CD14-positive monocyte (primary cell): ENCODE measurements around the gene ITLN1. TPM values are rescaled to one million over a fixed set of nuclear protein-coding genes. Genes with fewer than 3 reads are reported as not detected.

ENCODE experiments used
- DNase-seq, 3 donors: peaks; one replicate each; pipeline ENCODE4 v3.0.0-alpha.2; 2011 to 2022
- H2AFZ ChIP-seq: 2 replicates; pipeline ENCODE4 v1.6.0; 2012; ENCODE audit warnings: mild to moderate bottlenecking, low read depth, low read length, inconsistent platforms; ENCODE audit not compliant: insufficient read depth, poor library complexity, severe bottlenecking
- H3K27ac ChIP-seq, 2 donors: 1 replicate in 1 of 2; 2 replicates in 1 of 2; pipeline ENCODE4 v1.5.1; 2012 to 2013; ENCODE audit warnings: low read length in 2 of 2, control low read depth in 1 of 2, inconsistent platforms in 1 of 2, low read depth in 1 of 2, mild to moderate bottlenecking in 1 of 2
- H3K27me3 ChIP-seq, 2 donors: one replicate each; pipeline versions ENCODE4 v1.6.0 to v1.6.1; 2011 to 2013; ENCODE audit warnings: low read length in 2 of 2; ENCODE audit not compliant: control insufficient read depth in 2 of 2, insufficient read depth in 2 of 2
- H3K36me3 ChIP-seq, 2 donors: replicated peaks in 1 of 2; 1 replicate in 1 of 2; 2 replicates in 1 of 2; pipeline versions ENCODE4 v1.5.1 to v1.6.1; 2012 to 2013; ENCODE audit warnings: low read length in 2 of 2, control low read depth in 1 of 2, inconsistent platforms in 1 of 2, mild to moderate bottlenecking in 1 of 2; ENCODE audit not compliant: insufficient read depth in 2 of 2, control insufficient read depth in 1 of 2
- H3K4me1 ChIP-seq, 2 donors: 1 replicate in 1 of 2; 2 replicates in 1 of 2; pipeline versions ENCODE4 v1.5.1 to v1.6.1; 2012 to 2013; ENCODE audit warnings: low read length in 2 of 2, control low read depth in 1 of 2, inconsistent platforms in 1 of 2, mild to moderate bottlenecking in 1 of 2, moderate library complexity in 1 of 2; ENCODE audit not compliant: insufficient read depth in 2 of 2, control insufficient read depth in 1 of 2
- H3K4me2 ChIP-seq: replicated peaks from 2 replicates; pipeline ENCODE3; 2012; ENCODE audit warnings: low read length, moderate library complexity, mild to moderate bottlenecking; ENCODE audit not compliant: poor library complexity, severe bottlenecking; ENCODE audit errors: extremely low read depth
- H3K4me3 ChIP-seq, 3 experiments: fragments of 200-600 bp in 1 of 3; sonication (generic) in 1 of 3; replicated peaks in 1 of 3; 1 replicate in 2 of 3; 2 replicates in 1 of 3; pipeline ENCODE4 v1.5.1; 2011 to 2013; ENCODE audit warnings: low read length in 3 of 3, mild to moderate bottlenecking in 3 of 3, control low read depth in 2 of 3, low read depth in 2 of 3, inconsistent platforms in 1 of 3, moderate library complexity in 1 of 3
- H3K79me2 ChIP-seq: 2 replicates; pipeline ENCODE4 v1.6.0; 2012; ENCODE audit warnings: mild to moderate bottlenecking, control low read depth, inconsistent platforms, low read length, moderate library complexity; ENCODE audit not compliant: insufficient read depth
- H3K9ac ChIP-seq: 2 replicates; pipeline ENCODE4 v1.6.0; 2017; ENCODE audit warnings: low read length, mild to moderate bottlenecking; ENCODE audit not compliant: insufficient read depth, poor library complexity, severe bottlenecking
- H3K9me3 ChIP-seq, 2 donors: replicated peaks in 1 of 2; 1 replicate in 1 of 2; 2 replicates in 1 of 2; pipeline versions ENCODE4 v1.5.1 to v1.6.1; 2012 to 2013; ENCODE audit warnings: low read length in 2 of 2, control low read depth in 1 of 2; ENCODE audit not compliant: control insufficient read depth in 1 of 2, insufficient read depth in 1 of 2
- H4K20me1 ChIP-seq: 2 replicates; pipeline ENCODE4 v1.6.0; 2012; ENCODE audit warnings: mild to moderate bottlenecking, low read length, control low read depth, moderate library complexity; ENCODE audit not compliant: insufficient read depth
- H3K27ac Mint-ChIP-seq, 7 donors: one replicate each; pipeline ENCODE4 v1.8.0; 2020; ENCODE audit warnings: mild to moderate bottlenecking in 7 of 7, mixed read lengths in 7 of 7, moderate library complexity in 6 of 7, inconsistent platforms in 2 of 7
- H3K27me3 Mint-ChIP-seq, 3 donors: one replicate each; pipeline ENCODE4 v1.8.0; 2021 to 2022; ENCODE audit warnings: low read depth in 3 of 3, mild to moderate bottlenecking in 3 of 3, mixed read lengths in 3 of 3, moderate library complexity in 3 of 3, inconsistent platforms in 1 of 3
- H3K36me3 Mint-ChIP-seq, 2 donors: one replicate each; pipeline ENCODE4 v1.8.0; 2020; ENCODE audit warnings: mixed read lengths in 2 of 2, inconsistent platforms in 1 of 2, mild to moderate bottlenecking in 1 of 2
- H3K4me1 Mint-ChIP-seq: one replicate; pipeline ENCODE4 v1.8.0; 2020; ENCODE audit warnings: mild to moderate bottlenecking, mixed read lengths
- H3K4me3 Mint-ChIP-seq, 2 donors: one replicate each; pipeline ENCODE4 v1.8.0; 2020; ENCODE audit warnings: mild to moderate bottlenecking in 2 of 2, mixed read lengths in 2 of 2, moderate library complexity in 1 of 2
- H3K9me3 Mint-ChIP-seq, 7 donors: one replicate each; pipeline ENCODE4 v1.8.0; 2020 to 2022; ENCODE audit warnings: mixed read lengths in 7 of 7, mild to moderate bottlenecking in 6 of 7, moderate library complexity in 6 of 7, inconsistent platforms in 2 of 7
- CTCF ChIP-seq: fragments of 200-600 bp; IDR thresholded peaks from one replicate; pipeline ENCODE4 v1.8.0; 2022; ENCODE audit warnings: antibody characterized with exemption, mild to moderate bottlenecking
- WGBS: methylation state at CpG from one replicate; pipeline ENCODE4 v1.1.5; 2013; ENCODE audit warnings: missing lambda C conversion rate; ENCODE audit not compliant: insufficient coverage; 5-methylcytosine and 5-hydroxymethylcytosine counted together
- intact Hi-C, 2 donors: fragments of 100-400 bp; cut with micrococcal nuclease; formaldehyde crosslinking; loops; one replicate each; pipeline versions ENCODE4 v1.15.0 to v1.15.1; 2023
- polyA plus RNA-seq, 3 donors: library from polyadenylated mRNA; depleted of rRNA in 1 of 3; unstranded in 2 of 3; stranded (reverse) in 1 of 3; fragments of 300-500 nt in 2 of 3; fragments of >200 nt in 1 of 3; fragmentation: Illumina TruSeq in 2 of 3; gene quantifications; 1 replicate in 2 of 3; 2 replicates in 1 of 3; pipeline ENCODE4 v1.2.3, GENCODE V29; 2012 to 2021

The ITLN1 gene
- polyA plus RNA-seq, 3 donors, result 1.2 to 1.6 (median 1.3) TPM

GRCh38 chr1:160838888-160839287 is 46.1 kb downstream of the ITLN1 start:
- Histone ChIP-seq H3K27me3 (no peaks in the 10 kb centered on the region), H3K27ac (no peak overlapping the region), H4K20me1 (peaks cover 52% of the 10 kb centered on the region), H3K36me3 (peaks cover 51 to 77% of the 10 kb centered on the region in 2 donors), H3K79me2 (peaks cover 14% of the 10 kb centered on the region), H3K9ac (no peak overlapping the region), H3K4me2 (no peak overlapping the region), H2AFZ (no peak overlapping the region), H3K4me3 (no peak overlapping the region), H3K4me1 (peaks cover 31 to 38% of the 10 kb centered on the region in 2 donors), H3K9me3 (no peaks in the 10 kb centered on the region)
- 64% methylated on average over 7 of the region's 7 CpGs for whole genome bisulfite sequencing
- Mint-ChIP-seq H3K27ac (no peak overlapping the region), H3K9me3 (peaks cover 0 to 1% (median 0%) of the 10 kb centered on the region in 7 donors), H3K4me3 (no peak overlapping the region), H3K27me3 (peaks cover 0 to 2% (median 1%) of the 10 kb centered on the region in 3 donors), H3K4me1 (peaks cover 41% of the 10 kb centered on the region), H3K36me3 (peaks cover 70 to 91% of the 10 kb centered on the region in 2 donors)
- no peak for TF ChIP-seq CTCF
- DNase-seq, result no peak
- intact Hi-C loops, result loop anchor here in 1 of 2 donors (5.0 to 10.0 kb wide), 2 partner anchors 113 to 114 kb away; partner anchors contain the start of gene ITLN2

GRCh38 chr1:160837558-160838205 is 47.3 kb downstream of the ITLN1 start:
- peaks cover 79 to 92% of the 10 kb centered on the region in 2 donors for H3K36me3 Mint-ChIP-seq
- peak overlapping the region in 4 of 7 donors; percentile 18 to 84 (median 68) for H3K27ac Mint-ChIP-seq
- Histone ChIP-seq H2AFZ (no peak overlapping the region), H3K27ac (peak overlapping the region in 1 of 2 donors; percentile 54), H3K9me3 (no peaks in the 10 kb centered on the region), H3K9ac (peak overlapping the region; percentile 15), H3K4me3 (no peak overlapping the region), H3K4me2 (no peak overlapping the region), H4K20me1 (peaks cover 40% of the 10 kb centered on the region), H3K4me1 (peaks cover 31 to 38% of the 10 kb centered on the region in 2 donors), H3K79me2 (peaks cover 1% of the 10 kb centered on the region), H3K36me3 (peaks cover 62 to 89% of the 10 kb centered on the region in 2 donors), H3K27me3 (no peaks in the 10 kb centered on the region)
- intact Hi-C loops, result loop anchor here in 1 of 2 donors (5.0 to 10.0 kb wide), 2 partner anchors 113 to 115 kb away; partner anchors contain the start of gene ITLN2
- peak; percentile 27 to 51 (median 30) for DNase-seq
- WGBS, result 6% methylated on average over 9 of the region's 9 CpGs
- TF ChIP-seq CTCF, result peak; percentile 27
- peaks cover 39% of the 10 kb centered on the region for H3K4me1 Mint-ChIP-seq
- H3K27me3 Mint-ChIP-seq, result peaks cover 0 to 4% (median 0%) of the 10 kb centered on the region in 3 donors
- H3K9me3 Mint-ChIP-seq, result peaks cover 0 to 1% (median 0%) of the 10 kb centered on the region in 7 donors
- no peak overlapping the region for H3K4me3 Mint-ChIP-seq
